ENCODE results near the gene TULP4.

The TULP4 gene

GRCh38 chr6:158284007-158284875, 28.0 kb upstream of the TULP4 start:
- peak overlapping the region; percentile 28 for H3K4me3 ChIP-seq (ENCODE audit: low read depth, low read length)
- CTCF ChIA-PET, result interaction anchor here (2.2 kb wide), 1 partner anchor 63 kb away, joined by 8 read pairs; no protein-coding TSS in a partner anchor
- DNase-seq (ENCODE audit: low read depth, low spot score), result peak; percentile 92
- TF ChIP-seq, protein P1, sequence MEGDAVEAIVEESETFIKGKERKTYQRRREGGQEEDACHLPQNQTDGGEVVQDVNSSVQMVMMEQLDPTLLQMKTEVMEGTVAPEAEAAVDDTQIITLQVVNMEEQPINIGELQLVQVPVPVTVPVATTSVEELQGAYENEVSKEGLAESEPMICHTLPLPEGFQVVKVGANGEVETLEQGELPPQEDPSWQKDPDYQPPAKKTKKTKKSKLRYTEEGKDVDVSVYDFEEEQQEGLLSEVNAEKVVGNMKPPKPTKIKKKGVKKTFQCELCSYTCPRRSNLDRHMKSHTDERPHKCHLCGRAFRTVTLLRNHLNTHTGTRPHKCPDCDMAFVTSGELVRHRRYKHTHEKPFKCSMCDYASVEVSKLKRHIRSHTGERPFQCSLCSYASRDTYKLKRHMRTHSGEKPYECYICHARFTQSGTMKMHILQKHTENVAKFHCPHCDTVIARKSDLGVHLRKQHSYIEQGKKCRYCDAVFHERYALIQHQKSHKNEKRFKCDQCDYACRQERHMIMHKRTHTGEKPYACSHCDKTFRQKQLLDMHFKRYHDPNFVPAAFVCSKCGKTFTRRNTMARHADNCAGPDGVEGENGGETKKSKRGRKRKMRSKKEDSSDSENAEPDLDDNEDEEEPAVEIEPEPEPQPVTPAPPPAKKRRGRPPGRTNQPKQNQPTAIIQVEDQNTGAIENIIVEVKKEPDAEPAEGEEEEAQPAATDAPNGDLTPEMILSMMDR (IDR thresholded peaks at IDR 0.05; ENCODE audit: insufficient read depth, low read length, missing control alignments), result no peak
- POLR2A ChIA-PET, result interaction anchor here (0.6 kb wide), 1 partner anchor 13 kb away, joined by 4 read pairs; no protein-coding TSS in a partner anchor

DNA sequence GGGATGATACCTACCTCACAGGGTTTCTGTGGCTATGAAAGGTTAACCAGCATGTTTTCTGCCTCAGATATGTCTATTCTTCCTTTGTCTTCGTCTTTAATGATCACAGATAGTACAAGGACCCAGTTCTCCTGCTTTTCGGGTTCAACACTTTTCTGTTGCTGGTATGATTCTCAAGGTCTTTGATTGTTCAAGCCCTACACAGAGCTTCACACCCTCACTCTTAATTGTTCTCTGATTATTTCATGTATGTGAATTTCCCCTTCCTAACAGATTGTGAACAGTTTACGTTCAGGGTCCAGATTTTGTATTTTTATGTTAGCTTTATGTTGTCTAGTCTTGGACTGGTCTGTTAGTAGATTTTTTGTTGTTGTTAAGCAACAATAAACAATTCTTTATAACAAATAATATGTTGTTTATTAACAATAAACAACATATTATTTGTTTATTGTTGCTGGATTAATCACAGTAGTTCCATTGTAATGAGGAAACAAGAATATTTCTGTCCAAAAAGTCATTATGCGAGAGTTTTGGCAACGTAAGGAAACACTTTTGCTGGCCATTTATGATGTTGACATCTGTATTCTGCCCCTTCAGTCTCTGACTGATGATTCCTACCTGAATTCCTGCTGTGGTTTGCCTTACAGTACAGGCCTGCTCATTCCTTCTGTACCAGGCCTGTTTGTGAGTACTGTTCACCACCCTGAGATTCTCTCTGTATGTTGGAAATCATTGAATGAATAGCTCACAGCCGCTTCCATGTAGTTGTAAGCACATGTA, 27.2 kb upstream of the TULP4 start:
- no peak for DNase-seq (ENCODE audit: low read depth, low spot score)
- ChIA-PET CTCF (interaction anchor here (0.8 to 2.2 kb wide), 2 partner anchors 64 to 320 kb away, joined by 3 to 8 read pairs; no protein-coding TSS in a partner anchor), POLR2A (no interaction called here)
- TF ChIP-seq, protein P1 (IDR thresholded peaks at IDR 0.05; ENCODE audit: insufficient read depth, low read length, missing control alignments), result no peak
- H3K4me3 ChIP-seq (ENCODE audit: low read depth, low read length), result no peak overlapping the region

DNA sequence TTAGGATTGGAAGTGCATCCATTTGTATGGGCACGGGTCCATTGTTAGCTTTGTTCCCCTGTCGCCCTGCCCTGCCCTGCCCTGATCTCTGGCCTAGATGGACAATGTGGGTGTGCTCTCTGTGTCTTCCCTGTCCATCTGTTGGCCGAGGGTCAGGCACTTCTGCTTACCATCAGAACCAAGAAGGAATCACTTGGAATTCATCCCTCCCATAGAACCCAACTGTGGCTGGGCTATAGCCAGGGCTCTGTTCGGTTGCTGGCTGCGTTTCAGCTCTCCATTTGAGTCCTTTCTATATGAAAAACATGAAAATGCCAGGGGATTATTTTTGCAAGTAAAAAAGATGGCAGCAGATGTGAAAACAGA, 26.6 kb upstream of the TULP4 start:
- TF ChIP-seq, protein P1 (IDR thresholded peaks at IDR 0.05; ENCODE audit: insufficient read depth, low read length, missing control alignments), result no peak
- DNase-seq (ENCODE audit: low read depth, low spot score), result no peak
- no peak overlapping the region for H3K4me3 ChIP-seq (ENCODE audit: low read depth, low read length)
- POLR2A ChIA-PET, result no interaction called here
- CTCF ChIA-PET, result interaction anchor here (0.8 to 2.2 kb wide), 3 partner anchors 12 to 319 kb away, joined by 3 to 8 read pairs (median 3); no protein-coding TSS in a partner anchor

DNA sequence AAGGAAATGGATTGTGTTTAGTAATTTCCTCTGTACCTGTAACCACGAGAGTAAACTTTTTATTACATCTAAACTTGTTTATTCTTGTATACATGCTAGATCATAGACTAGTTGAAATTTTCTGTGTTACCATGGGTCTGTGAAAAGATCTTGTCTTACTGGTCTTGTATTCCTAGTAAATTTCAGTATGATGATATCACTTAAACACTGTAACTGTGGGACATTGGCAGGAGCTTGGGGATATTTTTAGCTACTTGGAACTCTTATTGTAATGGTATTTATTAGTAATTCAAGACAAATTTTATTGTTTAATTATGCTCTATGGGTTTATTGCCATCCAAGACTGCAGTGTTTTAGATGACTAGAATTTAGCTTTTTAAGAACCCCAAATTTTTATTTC, 25.9 kb upstream of the TULP4 start:
- ChIA-PET POLR2A (no interaction called here), CTCF (interaction anchor here (0.6 to 1.1 kb wide), 3 partner anchors 13 to 74 kb away, joined by 3 to 4 read pairs (median 3); no protein-coding TSS in a partner anchor)
- TF ChIP-seq, protein P1 (IDR thresholded peaks at IDR 0.05; ENCODE audit: insufficient read depth, low read length, missing control alignments), result no peak
- DNase-seq (ENCODE audit: low read depth, low spot score), result peak; percentile 74
- H3K4me3 ChIP-seq (ENCODE audit: low read depth, low read length), result no peak overlapping the region

DNA sequence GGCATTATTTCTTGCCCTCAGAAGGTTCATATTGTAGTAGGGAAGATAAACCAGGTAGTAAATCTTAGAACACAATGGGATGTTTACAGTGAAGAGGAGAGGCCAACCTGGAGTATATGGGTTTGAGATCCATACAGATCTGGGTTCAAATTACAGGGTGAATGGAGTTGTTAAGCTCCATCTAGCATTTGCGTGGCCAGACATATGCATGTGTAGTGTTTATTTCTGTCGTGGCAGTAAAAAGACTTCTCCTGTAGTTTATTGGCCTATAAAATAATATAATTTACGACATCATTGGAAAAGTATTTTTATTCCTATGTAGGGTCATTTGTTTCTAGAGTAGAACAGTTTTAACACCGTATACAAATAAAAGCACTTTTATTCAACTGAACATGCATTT, 25.2 kb upstream of the TULP4 start:
- ChIA-PET POLR2A (no interaction called here), CTCF (interaction anchor here (0.7 kb wide), 1 partner anchor 66 kb away, joined by 4 read pairs; no protein-coding TSS in a partner anchor)
- TF ChIP-seq, protein P1 (IDR thresholded peaks at IDR 0.05; ENCODE audit: insufficient read depth, low read length, missing control alignments), result no peak
- H3K4me3 ChIP-seq (ENCODE audit: low read depth, low read length), result no peak overlapping the region
- no peak for DNase-seq (ENCODE audit: low read depth, low spot score)

- ChIA-PET POLR2A (no interaction called here), CTCF (no interaction called here)
- TF ChIP-seq, protein P1 (IDR thresholded peaks at IDR 0.05; ENCODE audit: insufficient read depth, low read length, missing control alignments), result no peak
- no peak overlapping the region for H3K4me3 ChIP-seq (ENCODE audit: low read depth, low read length)
- DNase-seq (ENCODE audit: low read depth, low spot score), result no peak
Measured at GRCh38 chr6:158290040-158290439, 22.2 kb upstream of the TULP4 start.

Data from AG04449 (cell line).